Fibroblast of the conjunctiva (primary cell): ENCODE data around the gene SNX21.
"Not testable (repeated sequence)": the region's sequence is repeated elsewhere in the genome, so short reads cannot be mapped to it uniquely, and the experiment has no call there.

Experiments used
- DNase-seq: peaks from one replicate; pipeline ENCODE4 v3.0.0-alpha.2; 2010; ENCODE audit warnings: low read depth

Gene SNX21

GRCh38 chr20:45850238-45850637, 16.6 kb downstream of the SNX21 start:
- DNase-seq = no peak

DNA sequence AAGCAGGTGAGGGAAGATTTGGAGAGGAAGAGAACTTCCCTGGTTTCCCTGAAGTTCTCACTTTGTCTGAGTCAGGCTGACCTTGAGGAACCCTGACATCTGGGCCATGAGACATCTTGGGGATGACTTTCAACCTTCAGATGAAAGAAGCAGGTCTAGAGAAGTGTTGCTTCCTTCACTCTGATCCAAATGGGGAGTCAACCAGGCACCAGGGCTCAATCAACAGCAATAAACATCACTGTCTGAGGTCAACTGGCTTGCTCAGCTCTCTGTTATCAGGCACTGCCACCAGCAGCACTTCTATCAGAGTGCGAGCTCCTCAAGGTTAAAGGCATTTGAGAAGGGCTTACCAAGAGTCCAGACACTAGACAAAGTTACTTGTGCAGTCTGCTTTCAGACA, 17.3 kb downstream of the SNX21 start:
- DNase-seq = no peak

- no peak for DNase-seq
Observed at GRCh38 chr20:45851501-45851900, 17.9 kb downstream of the SNX21 start.

DNA sequence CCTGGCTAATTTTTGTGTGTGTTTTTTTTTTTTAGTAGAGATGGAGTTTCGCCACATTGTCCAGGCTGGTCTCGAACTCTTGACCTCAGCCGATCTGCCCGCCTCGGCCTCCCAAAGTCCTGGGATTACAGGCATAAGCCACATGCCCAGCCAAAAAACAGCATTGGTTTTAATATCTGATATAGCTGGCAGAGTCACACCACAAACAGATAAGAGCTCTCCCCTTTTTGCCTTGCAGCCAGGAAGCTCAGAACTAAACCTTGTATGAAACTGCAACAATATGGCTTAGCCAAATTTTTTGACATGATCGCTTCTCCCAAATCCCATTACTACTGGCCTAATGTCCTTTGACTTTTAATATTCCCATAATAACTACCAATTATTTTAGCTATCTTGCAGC, 18.7 kb downstream of the SNX21 start:
- DNase-seq = no peak

- no peak for DNase-seq
Observed at GRCh38 chr20:45853484-45853883, 19.9 kb downstream of the SNX21 start.

DNA sequence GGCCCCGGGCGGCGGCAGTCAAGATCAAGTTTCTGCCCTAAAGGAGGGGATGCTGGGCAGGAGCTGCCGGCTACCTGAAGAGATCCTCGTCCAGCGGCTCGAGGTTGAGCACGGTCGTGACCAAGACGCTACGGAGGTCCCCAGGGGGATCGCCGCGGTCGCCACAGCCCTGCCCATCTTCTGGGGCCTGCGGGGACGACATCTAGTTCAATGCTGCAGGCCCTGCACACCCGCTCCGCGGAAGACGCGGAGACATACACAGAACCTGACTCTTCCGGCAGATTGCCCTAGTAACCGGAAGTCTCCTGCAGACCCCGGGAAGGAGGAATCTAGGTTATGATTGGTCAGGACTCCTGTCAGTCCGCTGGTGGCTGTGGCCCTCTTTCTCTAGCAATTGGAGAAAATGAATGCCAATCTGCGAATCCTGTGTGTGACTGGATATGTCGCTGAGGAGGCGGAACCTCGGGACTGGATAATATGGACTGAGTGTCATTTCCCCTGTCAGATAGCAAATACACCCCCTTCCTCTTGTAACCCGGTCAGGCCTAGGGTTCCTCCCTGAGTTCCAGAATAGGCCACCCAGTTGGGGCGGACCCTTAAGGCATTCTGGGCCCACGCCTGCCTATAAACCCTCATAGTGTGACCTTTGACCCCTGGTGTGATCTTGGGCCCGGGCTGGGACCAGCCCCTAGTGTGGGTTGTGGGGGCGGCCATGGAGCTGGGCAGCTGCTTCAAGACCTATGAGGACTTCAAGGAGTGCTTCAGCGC, 23.7 kb downstream of the SNX21 start, which contains the start of the genes ACOT8 and ZSWIM3:
ACOT8 (minus strand) TSS at position 279 of the 768 bp plus-strand sequence; CDS start at position 202, 77 bp downstream.
ZSWIM3 (plus strand) TSS at position 501 of the 768 bp plus-strand sequence; CDS start at position 713, 212 bp downstream.
- peak; percentile 100 for DNase-seq

DNA sequence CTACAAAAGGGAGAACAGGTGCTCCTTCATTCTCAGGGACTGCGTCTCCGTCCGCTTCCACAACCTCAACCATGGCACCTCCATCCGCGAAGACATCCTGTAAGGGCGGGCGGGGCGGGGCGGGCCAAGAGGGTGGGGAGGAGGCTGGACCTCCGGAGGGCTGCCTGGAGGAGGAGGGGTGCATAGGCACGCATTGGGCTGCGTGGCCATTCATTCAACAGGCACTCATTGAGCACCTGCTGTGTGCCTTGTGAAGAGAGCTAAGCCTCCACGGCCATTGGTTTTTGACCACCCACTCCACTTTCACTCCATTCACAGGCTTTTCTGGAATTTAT, 24.2 kb downstream of the SNX21 start:
- no peak for DNase-seq

DNA sequence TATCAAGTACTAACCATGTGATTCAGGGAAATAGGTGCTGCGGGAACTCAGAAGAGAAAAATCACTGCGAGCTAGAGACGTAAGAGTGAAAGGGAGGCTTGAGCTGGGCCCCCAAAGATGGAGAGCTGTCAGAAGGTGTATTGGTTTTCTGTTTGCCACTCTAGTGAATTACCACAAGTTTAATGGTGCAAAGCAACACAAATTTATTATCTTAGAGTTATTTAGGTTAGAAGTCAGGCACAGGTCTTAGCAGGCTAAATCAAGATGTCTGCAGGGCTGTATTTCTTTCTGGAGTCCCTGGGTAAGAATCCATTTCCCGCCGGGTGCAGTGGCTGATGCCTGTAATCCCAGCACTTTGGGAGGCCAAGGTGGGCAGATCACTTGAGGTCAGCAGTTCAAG, 26.3 kb downstream of the SNX21 start:
- DNase-seq = no peak

GRCh38 chr20:45860560-45861220, 27.1 kb downstream of the SNX21 start:
- DNase-seq = no peak

DNA sequence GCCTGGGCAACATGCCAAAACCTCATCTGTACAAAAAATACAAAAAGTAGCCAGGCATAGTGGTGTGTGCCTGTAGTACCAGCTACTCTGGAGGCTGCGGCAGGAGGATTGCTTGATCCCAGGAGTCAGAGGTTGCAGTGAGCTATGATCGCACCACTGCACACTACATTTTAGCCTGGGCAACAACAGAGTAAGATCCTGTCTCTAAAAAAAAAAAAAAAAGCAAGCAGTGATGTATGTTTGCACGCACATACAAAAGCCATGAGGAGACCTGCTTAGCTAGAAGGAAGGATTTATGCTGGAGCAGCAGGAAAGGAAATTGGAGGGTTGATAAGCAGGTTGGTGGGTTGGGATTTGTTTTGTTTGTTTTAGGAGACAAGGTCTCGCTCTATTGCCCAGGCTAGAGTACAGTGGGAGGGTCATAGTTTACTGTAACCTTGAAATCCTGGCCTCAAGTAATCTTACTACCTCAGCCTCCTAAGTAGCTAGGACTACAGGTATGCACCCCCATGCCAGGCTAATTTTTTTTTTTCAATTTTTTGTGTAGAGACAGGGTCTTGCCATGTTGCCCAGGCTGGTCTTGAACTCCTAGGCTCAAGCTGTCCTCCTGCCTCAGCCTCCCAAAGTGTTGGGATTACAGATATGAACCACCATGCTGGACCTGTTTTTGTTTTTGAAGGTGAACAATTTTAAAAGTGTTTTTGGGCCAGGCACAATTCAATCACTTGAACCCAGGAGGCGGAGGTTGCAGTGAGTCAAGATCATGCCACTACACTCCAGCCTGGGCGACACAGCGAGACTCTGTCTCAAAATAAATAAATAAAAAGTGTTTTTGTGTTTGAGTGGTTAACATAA, 27.8 kb downstream of the SNX21 start:
- no peak for DNase-seq

DNA sequence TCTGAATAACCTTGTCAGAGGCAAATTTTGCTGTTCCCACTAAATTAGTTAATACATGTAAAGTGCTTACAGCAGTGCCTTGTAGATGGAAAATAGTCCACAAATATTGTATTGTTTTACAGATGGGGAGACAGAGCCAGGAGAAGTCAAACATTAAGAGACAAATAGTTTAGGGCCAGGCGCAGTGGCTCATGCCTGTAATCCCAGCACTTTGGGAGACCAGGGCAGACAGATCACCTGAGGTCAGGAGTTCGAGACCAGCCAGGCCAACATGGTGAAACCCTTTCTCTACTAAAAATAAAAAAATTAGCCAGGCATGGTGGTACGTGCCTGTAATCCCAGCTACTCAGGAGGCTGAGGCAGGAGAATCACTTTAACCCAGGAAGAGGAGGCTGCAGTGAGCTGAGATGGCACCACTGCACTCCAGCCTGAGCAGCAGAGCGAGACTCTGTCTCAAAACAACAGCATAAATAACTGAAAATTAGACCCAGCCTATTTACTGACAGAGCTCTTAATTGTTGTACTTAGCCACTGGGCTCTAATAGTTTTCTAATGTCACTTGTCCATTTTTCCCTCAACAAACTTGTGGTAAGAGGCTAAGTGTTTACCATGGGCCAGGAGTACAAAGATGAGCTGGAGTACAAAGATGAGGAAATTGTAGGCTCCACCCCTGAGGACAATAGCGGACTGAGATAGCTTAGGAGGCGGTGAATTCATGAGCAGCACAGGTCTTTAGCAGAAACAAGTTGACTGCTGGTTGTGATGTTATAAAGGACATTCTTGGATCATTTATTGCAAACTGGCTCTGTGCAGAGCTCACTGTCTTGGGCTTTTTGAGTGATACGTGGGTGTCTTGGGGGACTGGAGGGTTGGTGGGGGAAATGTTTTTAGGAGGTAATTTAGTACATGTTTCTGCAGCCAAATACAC, 30.2 kb downstream of the SNX21 start:
- DNase-seq = no peak

GRCh38 chr20:45866454-45866853, 32.9 kb downstream of the SNX21 start:
- no peak for DNase-seq

DNA sequence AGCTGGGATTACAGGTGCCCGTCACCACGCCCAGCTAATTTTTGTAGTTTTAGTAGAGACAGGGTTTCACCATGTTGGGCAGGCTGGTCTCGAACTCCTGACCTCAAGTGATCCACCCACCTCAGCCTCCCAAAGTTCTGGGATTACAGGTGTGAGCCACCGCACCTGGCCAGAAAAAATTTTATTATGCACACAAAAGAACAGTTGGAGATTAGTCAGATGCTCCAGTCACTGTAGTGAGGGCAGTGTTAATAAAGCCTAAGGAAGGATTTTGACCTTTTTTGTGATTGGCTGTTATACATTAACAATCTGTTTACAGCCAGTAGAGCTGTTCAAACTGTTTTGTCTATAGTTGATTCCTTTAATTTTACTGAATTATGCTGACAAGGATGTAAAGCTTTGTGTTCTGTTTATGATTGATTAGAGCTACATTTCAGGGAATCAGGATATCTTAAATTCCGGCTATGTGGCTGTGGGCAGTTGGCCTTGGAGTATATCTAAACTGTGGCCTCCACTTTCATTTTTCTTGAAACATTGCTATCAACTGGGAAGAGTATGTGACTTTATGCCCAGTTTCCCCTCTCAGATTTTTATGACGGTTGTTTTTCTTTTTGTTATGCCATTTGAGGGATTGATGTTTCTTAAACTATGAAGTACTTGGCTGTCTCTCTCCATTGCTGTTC, 33.7 kb downstream of the SNX21 start:
- no peak for DNase-seq

DNA sequence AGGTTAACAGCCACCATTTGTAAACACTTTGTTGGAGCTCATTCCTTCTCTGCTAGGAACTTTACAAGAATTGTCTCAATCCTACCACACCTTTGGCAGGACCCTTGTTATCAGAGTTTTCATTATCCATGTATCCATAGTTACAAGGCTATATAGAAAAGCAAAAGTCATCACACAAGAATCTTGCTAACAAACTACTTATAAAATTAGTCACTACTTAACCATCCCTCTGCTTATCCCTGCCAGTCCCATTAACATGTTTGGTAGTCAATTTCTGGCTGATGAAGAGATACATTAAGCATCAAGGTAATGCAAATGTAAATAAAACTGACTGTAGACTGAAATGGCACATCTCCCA, 34.2 kb downstream of the SNX21 start:
- DNase-seq = no peak

- no peak for DNase-seq
Observed at GRCh38 chr20:45872626-45873025, 39.0 kb downstream of the SNX21 start.

GRCh38 chr20:45873409-45874103, 40.0 kb downstream of the SNX21 start:
- no peak for DNase-seq

GRCh38 chr20:45874104-45874481, 40.5 kb downstream of the SNX21 start:
- DNase-seq = not testable (repeated sequence)

GRCh38 chr20:45874576-45874975, 41.0 kb downstream of the SNX21 start:
- DNase-seq = no peak

GRCh38 chr20:45878076-45878761, 44.6 kb downstream of the SNX21 start:
- DNase-seq = no peak
